ENCODE results near the gene COMMD1. TPM values are rescaled to one million over a fixed set of nuclear protein-coding genes. Genes with fewer than 3 reads are reported as not detected.

COMMD1 gene
- total RNA-seq, 1 experiment from 2014 or later: 24.7 TPM

GRCh38 chr2:62010632-62011256 is 105.3 kb downstream of the COMMD1 start:
- TF ChIP-seq ZBTB43 (CRISPR knock-in tag; IDR thresholded peaks at IDR 0.05): no peak
- no peak for TF ChIP-seq ZNF138 (CRISPR knock-in tag; conservative IDR thresholded peaks at IDR 0.05)
- TF ChIP-seq ZNF263 (CRISPR knock-in tag; IDR thresholded peaks at IDR 0.05; ENCODE audit: low read depth): no peak
- TF ChIP-seq E2F4 (CRISPR knock-in tag; IDR thresholded peaks at IDR 0.05; ENCODE audit: borderline replicate concordance, low read depth): no peak
- no peak for TF ChIP-seq ZNF423 (CRISPR knock-in tag; IDR thresholded peaks at IDR 0.05)
- no peak for TF ChIP-seq TCF7 (CRISPR knock-in tag; IDR thresholded peaks at IDR 0.05; ENCODE audit: low read depth)
- no peak for TF ChIP-seq ZNF219 (CRISPR knock-in tag; IDR thresholded peaks at IDR 0.05; ENCODE audit: borderline replicate concordance)
- no peak for TF ChIP-seq FOXP1 (CRISPR knock-in tag; IDR thresholded peaks at IDR 0.05; ENCODE audit: borderline replicate concordance)
- no peak for TF ChIP-seq USF1 (CRISPR knock-in tag; IDR thresholded peaks at IDR 0.05)
- TF ChIP-seq ZNF512 (CRISPR knock-in tag; IDR thresholded peaks at IDR 0.05; ENCODE audit: borderline replicate concordance): no peak
- no peak for TF ChIP-seq CDX4 (CRISPR knock-in tag; IDR thresholded peaks at IDR 0.05; ENCODE audit: borderline replicate concordance)
- TF ChIP-seq RORB (CRISPR knock-in tag; IDR thresholded peaks at IDR 0.05): no peak
- no peak for TF ChIP-seq CTCF (IDR thresholded peaks at IDR 0.05)
- TF ChIP-seq SMAD3 (CRISPR knock-in tag; IDR thresholded peaks at IDR 0.05; ENCODE audit: borderline replicate concordance): no peak
- TF ChIP-seq STAT6 (CRISPR knock-in tag; conservative IDR thresholded peaks at IDR 0.05; ENCODE audit: low read depth): no peak
- TF ChIP-seq HMGA2 (CRISPR knock-in tag; IDR thresholded peaks at IDR 0.05): no peak
- DNase-seq (ENCODE audit: low spot score) (no peak), ATAC-seq (no peak)
- ChIA-PET POLR2A (no interaction called here), CTCF (no interaction called here)
- Mint-ChIP-seq H3K27ac (no peak overlapping the region), H3K4me3 (no peak overlapping the region), H3K27me3 (ENCODE audit: low read depth) (no peaks in the 10 kb centered on the region), H3K9me3 (no peaks in the 10 kb centered on the region), H3K36me3 (no peaks in the 10 kb centered on the region), H3K4me1 (peaks cover 9% of the 10 kb centered on the region)

Measured in WTC11 (cell line).